GM06990 (cell line): ENCODE results near the gene PADI2.

Experiments used
- DNase-seq: peaks from one replicate; pipeline ENCODE4 v3.0.0-alpha.2; 2011; ENCODE audit not compliant: insufficient read length; ENCODE audit errors: extremely low read depth
- H3K27me3 ChIP-seq: replicated peaks from 2 replicates; pipeline ENCODE4 v1.6.0; 2011; ENCODE audit warnings: low read length; ENCODE audit not compliant: control insufficient read depth, insufficient read depth
- H3K36me3 ChIP-seq: 2 replicates; pipeline ENCODE4 v1.5.1; 2011; ENCODE audit warnings: low read length; ENCODE audit not compliant: control insufficient read depth, insufficient read depth
- H3K4me3 ChIP-seq: replicated peaks from 2 replicates; pipeline ENCODE4 v1.5.1; 2011; ENCODE audit warnings: low read depth, mild to moderate bottlenecking, control low read depth, low read length
- TF ChIP-seq, protein P1 (sequence below): IDR thresholded peaks from 2 replicates; pipeline ENCODE4 v1.5.1; 2011; ENCODE audit warnings: low read length, control low read depth, mild to moderate bottlenecking, inconsistent platforms; ENCODE audit not compliant: insufficient read depth, poor library complexity, severe bottlenecking

The PADI2 gene

DNA sequence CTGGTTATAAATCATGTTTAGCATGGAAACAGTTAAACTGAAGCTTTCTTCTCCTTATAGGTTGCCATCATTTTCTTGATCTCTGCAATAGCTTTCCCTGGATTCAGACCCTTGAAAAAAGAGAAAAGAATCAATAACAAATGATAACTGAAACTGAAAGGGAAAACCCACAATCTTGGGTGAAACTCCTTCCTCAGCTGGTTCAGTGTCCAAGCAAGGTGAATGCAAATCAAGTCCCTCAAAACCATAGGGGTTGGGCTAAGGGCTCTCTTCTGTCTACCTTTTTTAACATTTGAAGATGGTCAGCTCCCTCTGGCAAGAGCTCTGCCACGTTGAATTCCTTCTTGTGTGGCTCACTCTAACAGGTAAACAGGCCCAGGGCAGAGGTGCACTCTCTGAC, 100.4 kb downstream of the PADI2 start:
- H3K36me3 ChIP-seq, result peaks cover 27% of the 10 kb centered on the region
- TF ChIP-seq, protein P1, sequence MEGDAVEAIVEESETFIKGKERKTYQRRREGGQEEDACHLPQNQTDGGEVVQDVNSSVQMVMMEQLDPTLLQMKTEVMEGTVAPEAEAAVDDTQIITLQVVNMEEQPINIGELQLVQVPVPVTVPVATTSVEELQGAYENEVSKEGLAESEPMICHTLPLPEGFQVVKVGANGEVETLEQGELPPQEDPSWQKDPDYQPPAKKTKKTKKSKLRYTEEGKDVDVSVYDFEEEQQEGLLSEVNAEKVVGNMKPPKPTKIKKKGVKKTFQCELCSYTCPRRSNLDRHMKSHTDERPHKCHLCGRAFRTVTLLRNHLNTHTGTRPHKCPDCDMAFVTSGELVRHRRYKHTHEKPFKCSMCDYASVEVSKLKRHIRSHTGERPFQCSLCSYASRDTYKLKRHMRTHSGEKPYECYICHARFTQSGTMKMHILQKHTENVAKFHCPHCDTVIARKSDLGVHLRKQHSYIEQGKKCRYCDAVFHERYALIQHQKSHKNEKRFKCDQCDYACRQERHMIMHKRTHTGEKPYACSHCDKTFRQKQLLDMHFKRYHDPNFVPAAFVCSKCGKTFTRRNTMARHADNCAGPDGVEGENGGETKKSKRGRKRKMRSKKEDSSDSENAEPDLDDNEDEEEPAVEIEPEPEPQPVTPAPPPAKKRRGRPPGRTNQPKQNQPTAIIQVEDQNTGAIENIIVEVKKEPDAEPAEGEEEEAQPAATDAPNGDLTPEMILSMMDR, result no peak
- DNase-seq, result no peak
- H3K4me3 ChIP-seq, result no peak overlapping the region
- H3K27me3 ChIP-seq, result no peaks in the 10 kb centered on the region

DNA sequence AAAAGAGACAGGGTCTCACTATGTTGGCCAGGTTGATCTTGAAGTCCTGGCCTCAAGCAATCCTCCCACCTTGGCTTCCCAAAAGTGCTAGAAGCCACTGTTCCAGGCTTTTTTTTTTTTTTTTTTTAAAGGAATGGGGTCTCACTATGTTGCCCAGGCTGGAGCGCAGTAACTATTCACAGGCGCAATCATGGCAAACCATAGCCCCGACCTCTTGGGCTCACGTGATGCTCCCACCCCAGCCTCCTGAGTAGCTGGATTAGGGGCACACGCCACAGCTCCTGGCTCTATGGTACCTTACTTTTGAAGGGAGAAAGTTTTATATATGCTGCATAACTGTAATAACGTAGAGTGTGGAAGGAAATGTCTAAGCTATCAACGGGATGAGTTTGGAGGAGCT, 101.8 kb downstream of the PADI2 start:
- H3K27me3 ChIP-seq, result no peaks in the 10 kb centered on the region
- H3K36me3 ChIP-seq, result peaks cover 20% of the 10 kb centered on the region
- TF ChIP-seq, protein P1, result no peak
- DNase-seq, result no peak
- H3K4me3 ChIP-seq, result no peak overlapping the region
